ENCODE results near the gene HIP1. TPM values are rescaled to one million over a fixed set of nuclear protein-coding genes. Genes with fewer than 3 reads are reported as not detected.

HIP1 gene
- total and polyA plus RNA-seq, 2 of the 13 experiments (the other 11 are each of a cell fraction or from before 2014, with no cell fraction given) = 4.5 to 6.2 TPM

GRCh38 chr7:75727881-75728593 is 10.7 kb downstream of the HIP1 start (continued):
- TF ChIP-seq SUZ12 (IDR thresholded peaks at IDR 0.05; ENCODE audit: low read depth, low read length) (no peak), ZNF724P (CRISPR knock-in tag; IDR thresholded peaks at IDR 0.05; ENCODE audit: borderline replicate concordance) (peak; percentile 99), HDAC1 (CRISPR knock-in tag; IDR thresholded peaks at IDR 0.05) (no peak), TEAD3 (CRISPR knock-in tag; optimal IDR thresholded peaks at IDR 0.05; ENCODE audit: borderline replicate concordance) (peak; percentile 72), ATF7-NPFF (CRISPR knock-in tag; IDR thresholded peaks at IDR 0.05; ENCODE audit: low read depth) (no peak), ZNF543 (CRISPR knock-in tag; IDR thresholded peaks at IDR 0.05) (no peak), ATRX (CRISPR knock-in tag; IDR thresholded peaks at IDR 0.05; ENCODE audit: borderline replicate concordance) (no peak), KDM4B (CRISPR knock-in tag; IDR thresholded peaks at IDR 0.05) (no peak), TBP (CRISPR knock-in tag; IDR thresholded peaks at IDR 0.05) (no peak), ZNF329 (CRISPR knock-in tag; IDR thresholded peaks at IDR 0.05; ENCODE audit: low read depth) (no peak), MXD4 (CRISPR knock-in tag; IDR thresholded peaks at IDR 0.05) (0 out of 2 replicates have a peak, but pooled peaks have one; percentile 27), RCOR2 (CRISPR knock-in tag; IDR thresholded peaks at IDR 0.05) (peak; percentile 57; the same call in 1 of the 2 replicates), ZFP37 (CRISPR knock-in tag; IDR thresholded peaks at IDR 0.05; ENCODE audit: borderline replicate concordance) (no peak), XRCC5 (optimal IDR thresholded peaks at IDR 0.05; ENCODE audit: low read length) (peak; percentile 39), KDM3A (CRISPR knock-in tag; IDR thresholded peaks at IDR 0.05; ENCODE audit: low read depth) (no peak)
- TF ChIP-seq, protein P1, sequence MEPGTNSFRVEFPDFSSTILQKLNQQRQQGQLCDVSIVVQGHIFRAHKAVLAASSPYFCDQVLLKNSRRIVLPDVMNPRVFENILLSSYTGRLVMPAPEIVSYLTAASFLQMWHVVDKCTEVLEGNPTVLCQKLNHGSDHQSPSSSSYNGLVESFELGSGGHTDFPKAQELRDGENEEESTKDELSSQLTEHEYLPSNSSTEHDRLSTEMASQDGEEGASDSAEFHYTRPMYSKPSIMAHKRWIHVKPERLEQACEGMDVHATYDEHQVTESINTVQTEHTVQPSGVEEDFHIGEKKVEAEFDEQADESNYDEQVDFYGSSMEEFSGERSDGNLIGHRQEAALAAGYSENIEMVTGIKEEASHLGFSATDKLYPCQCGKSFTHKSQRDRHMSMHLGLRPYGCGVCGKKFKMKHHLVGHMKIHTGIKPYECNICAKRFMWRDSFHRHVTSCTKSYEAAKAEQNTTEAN (CRISPR knock-in tag; conservative IDR thresholded peaks at IDR 0.05) = peak; percentile 61; the same call in 1 of the 2 replicates
- TF ChIP-seq, protein P2, sequence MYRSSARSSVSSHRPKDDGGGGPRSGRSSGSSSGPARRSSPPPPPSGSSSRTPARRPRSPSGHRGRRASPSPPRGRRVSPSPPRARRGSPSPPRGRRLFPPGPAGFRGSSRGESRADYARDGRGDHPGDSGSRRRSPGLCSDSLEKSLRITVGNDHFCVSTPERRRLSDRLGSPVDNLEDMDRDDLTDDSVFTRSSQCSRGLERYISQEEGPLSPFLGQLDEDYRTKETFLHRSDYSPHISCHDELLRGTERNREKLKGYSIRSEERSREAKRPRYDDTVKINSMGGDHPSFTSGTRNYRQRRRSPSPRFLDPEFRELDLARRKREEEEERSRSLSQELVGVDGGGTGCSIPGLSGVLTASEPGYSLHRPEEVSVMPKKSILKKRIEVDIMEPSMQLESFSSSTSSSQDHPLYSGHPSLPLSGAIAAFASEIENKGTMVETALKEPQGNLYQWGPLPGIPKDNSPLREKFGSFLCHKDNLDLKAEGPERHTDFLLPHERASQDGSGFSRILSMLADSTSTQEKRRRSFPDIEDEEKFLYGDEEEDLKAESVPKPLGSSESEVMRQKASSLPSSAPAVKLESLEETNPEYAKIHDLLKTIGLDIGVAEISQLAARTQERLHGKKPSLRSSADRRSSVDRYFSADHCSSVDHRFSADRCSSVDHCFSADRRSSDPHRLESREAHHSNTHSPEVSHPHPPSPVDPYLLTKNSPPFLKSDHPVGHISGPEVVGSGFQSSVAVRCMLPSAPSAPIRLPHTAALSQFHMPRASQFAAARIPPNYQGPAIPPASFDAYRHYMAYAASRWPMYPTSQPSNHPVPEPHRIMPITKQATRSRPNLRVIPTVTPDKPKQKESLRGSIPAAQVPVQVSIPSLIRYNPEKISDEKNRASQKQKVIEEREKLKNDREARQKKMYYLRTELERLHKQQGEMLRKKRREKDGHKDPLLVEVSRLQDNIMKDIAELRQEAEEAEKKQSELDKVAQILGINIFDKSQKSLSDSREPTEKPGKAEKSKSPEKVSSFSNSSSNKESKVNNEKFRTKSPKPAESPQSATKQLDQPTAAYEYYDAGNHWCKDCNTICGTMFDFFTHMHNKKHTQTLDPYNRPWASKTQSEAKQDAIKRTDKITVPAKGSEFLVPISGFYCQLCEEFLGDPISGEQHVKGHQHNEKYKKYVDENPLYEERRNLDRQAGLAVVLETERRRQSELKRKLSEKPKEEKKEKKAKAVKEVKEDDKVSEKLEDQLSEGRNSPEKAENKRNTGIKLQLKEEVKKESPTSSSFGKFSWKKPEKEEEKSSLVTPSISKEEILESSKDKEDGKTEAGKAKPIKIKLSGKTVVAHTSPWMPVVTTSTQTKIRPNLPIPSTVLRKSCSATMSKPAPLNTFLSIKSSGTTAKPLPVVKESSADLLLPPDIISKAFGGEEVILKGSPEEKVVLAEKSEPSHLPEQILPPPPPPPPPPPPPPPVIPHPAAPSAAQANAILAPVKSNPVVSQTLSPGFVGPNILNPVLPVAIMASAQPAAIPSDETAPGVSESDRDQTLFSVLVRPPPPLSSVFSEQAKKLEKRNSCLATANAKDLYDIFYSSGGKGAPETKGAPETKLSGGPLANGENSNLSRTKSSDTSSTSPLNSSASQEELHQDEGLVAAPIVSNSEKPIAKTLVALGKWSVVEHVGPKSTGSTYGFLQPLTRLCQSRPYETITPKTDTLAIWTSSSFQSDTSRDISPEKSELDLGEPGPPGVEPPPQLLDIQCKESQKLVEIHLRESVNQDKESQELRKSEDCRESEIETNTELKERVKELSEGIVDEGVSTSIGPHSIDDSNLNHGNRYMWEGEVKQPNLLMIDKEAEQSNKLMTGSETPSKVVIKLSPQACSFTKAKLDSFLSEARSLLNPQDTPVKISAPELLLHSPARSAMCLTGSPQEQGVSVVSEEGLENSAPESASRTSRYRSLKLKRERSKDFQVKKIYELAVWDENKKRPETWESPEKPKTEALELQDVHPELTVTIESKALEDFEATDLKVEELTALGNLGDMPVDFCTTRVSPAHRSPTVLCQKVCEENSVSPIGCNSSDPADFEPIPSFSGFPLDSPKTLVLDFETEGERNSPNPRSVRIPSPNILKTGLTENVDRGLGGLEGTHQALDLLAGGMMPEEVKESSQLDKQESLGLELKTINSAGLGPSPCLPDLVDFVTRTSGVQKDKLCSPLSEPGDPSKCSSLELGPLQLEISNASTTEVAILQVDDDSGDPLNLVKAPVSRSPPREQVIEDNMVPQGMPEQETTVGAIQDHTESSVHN (CRISPR knock-in tag; IDR thresholded peaks at IDR 0.05) = no peak
- TF ChIP-seq, protein P3, sequence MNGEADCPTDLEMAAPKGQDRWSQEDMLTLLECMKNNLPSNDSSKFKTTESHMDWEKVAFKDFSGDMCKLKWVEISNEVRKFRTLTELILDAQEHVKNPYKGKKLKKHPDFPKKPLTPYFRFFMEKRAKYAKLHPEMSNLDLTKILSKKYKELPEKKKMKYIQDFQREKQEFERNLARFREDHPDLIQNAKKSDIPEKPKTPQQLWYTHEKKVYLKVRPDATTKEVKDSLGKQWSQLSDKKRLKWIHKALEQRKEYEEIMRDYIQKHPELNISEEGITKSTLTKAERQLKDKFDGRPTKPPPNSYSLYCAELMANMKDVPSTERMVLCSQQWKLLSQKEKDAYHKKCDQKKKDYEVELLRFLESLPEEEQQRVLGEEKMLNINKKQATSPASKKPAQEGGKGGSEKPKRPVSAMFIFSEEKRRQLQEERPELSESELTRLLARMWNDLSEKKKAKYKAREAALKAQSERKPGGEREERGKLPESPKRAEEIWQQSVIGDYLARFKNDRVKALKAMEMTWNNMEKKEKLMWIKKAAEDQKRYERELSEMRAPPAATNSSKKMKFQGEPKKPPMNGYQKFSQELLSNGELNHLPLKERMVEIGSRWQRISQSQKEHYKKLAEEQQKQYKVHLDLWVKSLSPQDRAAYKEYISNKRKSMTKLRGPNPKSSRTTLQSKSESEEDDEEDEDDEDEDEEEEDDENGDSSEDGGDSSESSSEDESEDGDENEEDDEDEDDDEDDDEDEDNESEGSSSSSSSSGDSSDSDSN (CRISPR knock-in tag; IDR thresholded peaks at IDR 0.05) = 0 out of 2 replicates have a peak, but pooled peaks have one; percentile 28

All from HepG2 (cell line).